Endothelial cell of hepatic sinusoid (primary cell): Measurements from ENCODE around the gene MYO15B.

Source experiments
- in situ Hi-C: cut with HindIII; loops from 2 replicates; pipeline ENCODE4 v1.10.0; 2017; ENCODE audit warnings: low sequenced_read_pairs

Gene MYO15B

GRCh38 chr17:75622771-75623273 lies 35.2 kb downstream of the MYO15B start:
- in situ Hi-C loops = no loop called here

- in situ Hi-C loops = no loop called here
Observed at GRCh38 chr17:75623386-75623785, 35.8 kb downstream of the MYO15B start.

GRCh38 chr17:75624021-75624420 lies 36.4 kb downstream of the MYO15B start:
- in situ Hi-C loops = no loop called here

GRCh38 chr17:75624714-75625345 lies 37.2 kb downstream of the MYO15B start:
- in situ Hi-C loops = no loop called here

GRCh38 chr17:75625813-75626486 lies 38.4 kb downstream of the MYO15B start:
- in situ Hi-C loops = no loop called here

GRCh38 chr17:75626496-75627038 lies 39.0 kb downstream of the MYO15B start:
- in situ Hi-C loops = no loop called here

GRCh38 chr17:75627094-75627493 lies 39.5 kb downstream of the MYO15B start:
- in situ Hi-C loops = no loop called here

GRCh38 chr17:75628425-75628824 lies 40.8 kb downstream of the MYO15B start:
- in situ Hi-C loops = no loop called here

GRCh38 chr17:75629157-75629556 lies 41.6 kb downstream of the MYO15B start:
- in situ Hi-C loops = no loop called here

GRCh38 chr17:75630071-75630917 lies 42.7 kb downstream of the MYO15B start:
- in situ Hi-C loops = no loop called here

GRCh38 chr17:75631353-75631752 lies 43.8 kb downstream of the MYO15B start:
- in situ Hi-C loops = no loop called here

- in situ Hi-C loops = no loop called here
Observed at GRCh38 chr17:75632428-75632827, 44.8 kb downstream of the MYO15B start.

- in situ Hi-C loops = no loop called here
Observed at GRCh38 chr17:75632863-75633485, 45.4 kb downstream of the MYO15B start, which contains the start of gene SMIM5. SMIM5 (plus strand) TSS chr17:75633434; CDS start chr17:75640202, 6,768 bp downstream.

GRCh38 chr17:75633486-75634375 lies 46.1 kb downstream of the MYO15B start:
- in situ Hi-C loops = no loop called here

- in situ Hi-C loops = no loop called here
Observed at GRCh38 chr17:75634376-75634740, 46.8 kb downstream of the MYO15B start.

GRCh38 chr17:75634754-75635609 lies 47.4 kb downstream of the MYO15B start:
- in situ Hi-C loops = no loop called here

GRCh38 chr17:75635610-75636202 lies 48.1 kb downstream of the MYO15B start:
- in situ Hi-C loops = no loop called here

- in situ Hi-C loops = no loop called here
Observed at GRCh38 chr17:75636381-75637142, 49.0 kb downstream of the MYO15B start.
